Smooth muscle cell (in vitro differentiated cells): ENCODE measurements around the gene GRPEL1. TPM values are rescaled to one million over a fixed set of nuclear protein-coding genes. Genes with fewer than 3 reads are reported as not detected.

Experiments used
- DNase-seq: peaks from one replicate; lab custom pipeline; 2025; ENCODE audit not compliant: unreplicated experiment; lab: John Stamatoyannopoulos, UW
- H2AFZ ChIP-seq: fragments of 200-600 bp; sonication (generic); 2 replicates; pipeline ENCODE4 v1.6.0; 2016; ENCODE audit warnings: antibody characterized with exemption, low read depth, mild to moderate bottlenecking
- H3F3A ChIP-seq: fragments of 200-600 bp; sonication (generic); 2 replicates; pipeline ENCODE4 v1.6.0; 2017; ENCODE audit warnings: antibody characterized with exemption, low read depth
- H3K27ac ChIP-seq: fragments of 200-600 bp; sonication (generic); 2 replicates; pipeline ENCODE4 v1.5.1; 2016; ENCODE audit warnings: low read depth, mild to moderate bottlenecking
- H3K27me3 ChIP-seq: fragments of 200-600 bp; sonication (generic); 2 replicates; pipeline ENCODE4 v1.6.1; 2016; ENCODE audit warnings: low read depth, mild to moderate bottlenecking
- H3K36me3 ChIP-seq: fragments of 200-600 bp; sonication (generic); 2 replicates; pipeline ENCODE4 v1.5.1; 2016; ENCODE audit warnings: low read depth
- H3K4me1 ChIP-seq: fragments of 200-600 bp; sonication (generic); 2 replicates; pipeline ENCODE4 v1.5.1; 2016; ENCODE audit warnings: low read depth
- H3K4me2 ChIP-seq: fragments of 200-600 bp; sonication (generic); 2 replicates; pipeline ENCODE4 v1.6.0; 2016; ENCODE audit warnings: mild to moderate bottlenecking
- H3K4me3 ChIP-seq: fragments of 200-600 bp; sonication (generic); 2 replicates; pipeline ENCODE4 v1.5.1; 2016; ENCODE audit warnings: mild to moderate bottlenecking
- H3K79me2 ChIP-seq: fragments of 200-600 bp; sonication (generic); 2 replicates; pipeline ENCODE4 v1.6.0; 2016; ENCODE audit warnings: low read depth, mild to moderate bottlenecking
- H3K9ac ChIP-seq: fragments of 200-600 bp; sonication (generic); 2 replicates; pipeline ENCODE4 v1.6.0; 2016; ENCODE audit warnings: low read depth
- H3K9me3 ChIP-seq: fragments of 200-600 bp; sonication (generic); replicated peaks from 2 replicates; pipeline ENCODE4 v1.5.1; 2016; ENCODE audit warnings: low read depth
- H4K20me1 ChIP-seq: fragments of 200-600 bp; sonication (generic); 2 replicates; pipeline ENCODE4 v1.6.0; 2016; ENCODE audit warnings: low read depth
- WGBS: methylation state at CpG from one replicate; pipeline ENCODE4 v1.1.7; 2016; ENCODE audit warnings: low lambda C conversion rate; 5-methylcytosine and 5-hydroxymethylcytosine counted together
- polyA plus RNA-seq: library from polyadenylated mRNA; unstranded; fragments of >200 nt; fragmentation: Nextera tagmentation; extraction: Ambion mirVana; gene quantifications from 2 replicates; pipeline ENCODE4 v1.2.1, GENCODE V29; 2016
- total RNA-seq: library from RNA; depleted of rRNA; stranded (reverse); fragments of >200 nt; gene quantifications from 2 replicates; pipeline ENCODE4 v1.2.3, GENCODE V29; 2014
- TF ChIP-seq, protein P1 (sequence below): fragments of 200-600 bp; sonication (generic); IDR thresholded peaks from 2 replicates; pipeline ENCODE4 v1.5.1; 2017; ENCODE audit warnings: borderline replicate concordance, mild to moderate bottlenecking, antibody characterized with exemption; ENCODE audit not compliant: insufficient read depth, poor library complexity, severe bottlenecking

GRPEL1 gene
- total and polyA plus RNA-seq, 2 experiments from 2014 or later: 18.6 to 40.6 TPM

DNA sequence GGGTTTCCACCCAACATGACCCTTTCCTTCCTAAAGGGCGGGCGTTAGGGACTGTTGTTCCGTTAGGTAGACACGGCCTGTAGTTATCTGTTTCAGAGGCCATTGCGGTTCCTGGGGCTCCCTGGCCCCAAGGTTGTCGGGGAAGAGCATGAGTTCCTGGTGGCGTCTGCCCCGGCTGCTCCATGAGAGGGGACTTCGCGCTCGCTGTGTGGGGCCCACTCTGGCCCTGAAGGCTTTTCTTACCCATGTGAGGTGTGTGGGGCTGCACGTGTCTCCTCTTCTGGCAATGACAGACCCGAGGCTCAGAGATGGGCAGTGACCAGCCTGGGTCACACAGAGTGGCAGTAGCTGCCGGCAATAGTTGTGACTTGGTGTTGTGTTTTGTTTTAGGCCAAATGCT, 15.6 kb downstream of the GRPEL1 start:
- no peak overlapping the region for H3K9ac ChIP-seq
- WGBS: 95% methylated on average over 14 of the region's 14 CpGs

DNA sequence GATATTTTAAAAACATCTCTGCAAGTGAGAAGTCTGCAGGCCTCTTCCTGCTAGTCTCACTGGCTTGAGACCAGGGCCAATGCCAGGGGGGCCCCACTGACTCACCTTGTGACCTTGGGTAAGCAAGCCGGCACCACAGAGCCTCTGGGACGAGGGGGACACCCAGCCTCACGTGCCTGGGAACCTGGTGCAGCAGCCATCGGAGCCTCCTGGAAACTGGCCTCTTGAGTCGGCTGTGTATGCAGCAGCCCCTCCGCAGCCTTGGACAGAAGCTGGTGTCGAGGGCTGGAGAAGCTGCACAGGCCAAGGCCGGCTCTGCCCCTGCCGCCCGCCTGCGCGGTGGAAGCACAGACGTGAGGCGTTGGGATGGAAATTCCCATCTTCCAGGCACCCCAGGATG, 16.0 kb downstream of the GRPEL1 start:
- Histone ChIP-seq H3K4me3 (no peak overlapping the region), H3K4me1 (no peaks in the 10 kb centered on the region), H2AFZ (no peak overlapping the region), H3K27me3 (no peaks in the 10 kb centered on the region), H3K9me3 (no peaks in the 10 kb centered on the region), H3K9ac (no peak overlapping the region), H3K4me2 (no peak overlapping the region), H3K79me2 (peaks cover 47% of the 10 kb centered on the region), H3F3A (no peaks in the 10 kb centered on the region), H4K20me1 (peaks cover 65% of the 10 kb centered on the region), H3K36me3 (no peaks in the 10 kb centered on the region), H3K27ac (no peak overlapping the region)
- 98% methylated on average over 14 of the region's 14 CpGs for WGBS
- TF ChIP-seq, protein P1, sequence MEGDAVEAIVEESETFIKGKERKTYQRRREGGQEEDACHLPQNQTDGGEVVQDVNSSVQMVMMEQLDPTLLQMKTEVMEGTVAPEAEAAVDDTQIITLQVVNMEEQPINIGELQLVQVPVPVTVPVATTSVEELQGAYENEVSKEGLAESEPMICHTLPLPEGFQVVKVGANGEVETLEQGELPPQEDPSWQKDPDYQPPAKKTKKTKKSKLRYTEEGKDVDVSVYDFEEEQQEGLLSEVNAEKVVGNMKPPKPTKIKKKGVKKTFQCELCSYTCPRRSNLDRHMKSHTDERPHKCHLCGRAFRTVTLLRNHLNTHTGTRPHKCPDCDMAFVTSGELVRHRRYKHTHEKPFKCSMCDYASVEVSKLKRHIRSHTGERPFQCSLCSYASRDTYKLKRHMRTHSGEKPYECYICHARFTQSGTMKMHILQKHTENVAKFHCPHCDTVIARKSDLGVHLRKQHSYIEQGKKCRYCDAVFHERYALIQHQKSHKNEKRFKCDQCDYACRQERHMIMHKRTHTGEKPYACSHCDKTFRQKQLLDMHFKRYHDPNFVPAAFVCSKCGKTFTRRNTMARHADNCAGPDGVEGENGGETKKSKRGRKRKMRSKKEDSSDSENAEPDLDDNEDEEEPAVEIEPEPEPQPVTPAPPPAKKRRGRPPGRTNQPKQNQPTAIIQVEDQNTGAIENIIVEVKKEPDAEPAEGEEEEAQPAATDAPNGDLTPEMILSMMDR: no peak
- no peak for DNase-seq

More for the DNA sequence above, 15.6 kb downstream of the GRPEL1 start:
- H2AFZ ChIP-seq: no peak overlapping the region
- H3K9me3 ChIP-seq: no peaks in the 10 kb centered on the region
- H3K4me2 ChIP-seq: no peak overlapping the region
- no peaks in the 10 kb centered on the region for H3K27me3 ChIP-seq
- no peaks in the 10 kb centered on the region for H3K4me1 ChIP-seq
- H3F3A ChIP-seq: no peaks in the 10 kb centered on the region
- no peak overlapping the region for H3K27ac ChIP-seq
- H4K20me1 ChIP-seq: peaks cover 61% of the 10 kb centered on the region
- H3K4me3 ChIP-seq: no peak overlapping the region
- no peaks in the 10 kb centered on the region for H3K36me3 ChIP-seq
- TF ChIP-seq, protein P1: no peak
- no peak for DNase-seq
- H3K79me2 ChIP-seq: peaks cover 43% of the 10 kb centered on the region

DNA sequence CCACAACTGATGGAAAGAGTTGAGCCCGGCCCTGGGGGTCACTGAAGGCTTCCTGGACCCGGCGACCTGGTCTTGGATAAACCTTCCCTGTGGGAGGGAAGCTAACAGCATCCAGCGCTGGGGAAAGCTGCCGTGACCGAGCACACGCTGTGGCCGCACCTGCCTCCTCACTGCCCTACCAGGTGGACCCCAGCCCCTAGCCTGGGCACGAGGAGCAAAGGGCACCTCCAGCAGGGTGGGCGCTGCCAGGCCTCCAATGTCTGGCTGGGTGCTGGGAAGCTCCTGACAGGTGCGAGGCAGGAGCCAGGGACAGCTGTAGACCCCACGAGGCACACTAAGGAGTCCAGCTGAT, 16.7 kb downstream of the GRPEL1 start:
- H3K27me3 ChIP-seq: no peaks in the 10 kb centered on the region
- DNase-seq: no peak
- no peak overlapping the region for H3K27ac ChIP-seq
- no peak overlapping the region for H3K9ac ChIP-seq
- WGBS: 95% methylated on average over 12 of the region's 12 CpGs
- H3K4me3 ChIP-seq: no peak overlapping the region
- no peak overlapping the region for H2AFZ ChIP-seq
- peaks cover 73% of the 10 kb centered on the region for H4K20me1 ChIP-seq
- H3K36me3 ChIP-seq: no peaks in the 10 kb centered on the region
- no peaks in the 10 kb centered on the region for H3K4me1 ChIP-seq
- H3F3A ChIP-seq: no peaks in the 10 kb centered on the region
- TF ChIP-seq, protein P1: no peak
- peaks cover 55% of the 10 kb centered on the region for H3K79me2 ChIP-seq
- H3K4me2 ChIP-seq: no peak overlapping the region
- no peaks in the 10 kb centered on the region for H3K9me3 ChIP-seq

DNA sequence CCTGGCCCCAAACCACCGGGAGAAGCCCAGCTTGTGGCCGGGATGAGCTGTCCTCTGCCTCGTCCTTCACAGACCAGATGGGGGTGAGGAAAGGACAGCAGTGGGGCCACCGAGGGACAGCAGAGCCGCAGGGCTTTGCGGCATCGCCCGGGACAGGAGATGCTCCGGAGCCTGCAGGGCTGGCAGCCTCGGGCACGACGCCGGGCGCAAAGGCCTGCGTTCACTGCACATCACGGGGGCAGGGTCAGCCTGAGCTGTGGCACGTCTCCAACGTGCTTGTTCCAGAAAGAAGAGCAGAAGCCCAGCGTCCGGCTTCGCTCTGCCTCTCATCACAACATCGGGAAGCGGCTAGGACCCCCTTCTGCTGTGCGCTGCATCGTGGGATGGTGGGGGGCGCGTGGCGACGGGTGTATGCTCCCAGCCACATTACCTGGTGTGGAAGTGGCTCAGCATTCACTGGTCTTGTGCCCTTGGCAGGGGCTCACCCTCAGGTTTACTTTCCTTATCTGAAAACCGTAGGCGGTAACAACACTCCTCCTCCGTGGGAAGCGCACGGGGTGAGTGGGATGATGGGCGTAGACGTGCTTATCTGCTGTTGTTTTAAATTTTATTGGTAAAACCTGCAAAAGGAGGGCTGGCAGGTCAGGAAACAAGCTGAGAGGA, 17.3 kb downstream of the GRPEL1 start:
- no peaks in the 10 kb centered on the region for H3K27me3 ChIP-seq
- peaks cover 60% of the 10 kb centered on the region for H3K79me2 ChIP-seq
- no peaks in the 10 kb centered on the region for H3F3A ChIP-seq
- H3K4me1 ChIP-seq: no peaks in the 10 kb centered on the region
- no peaks in the 10 kb centered on the region for H3K9me3 ChIP-seq
- no peak overlapping the region for H3K4me2 ChIP-seq
- no peak for DNase-seq
- no peak overlapping the region for H3K4me3 ChIP-seq
- TF ChIP-seq, protein P1: no peak
- H3K36me3 ChIP-seq: no peaks in the 10 kb centered on the region
- peaks cover 78% of the 10 kb centered on the region for H4K20me1 ChIP-seq
- no peak overlapping the region for H3K9ac ChIP-seq
- no peak overlapping the region for H2AFZ ChIP-seq
- 95% methylated on average over 36 of the region's 36 CpGs for WGBS
- no peak overlapping the region for H3K27ac ChIP-seq
